TTC549 (cell line): ENCODE data around the gene SNX25.
"Not testable (repeated sequence)": the region's sequence is repeated elsewhere in the genome, so short reads cannot be mapped to it uniquely, and the experiment has no call there.

Source experiments
- FAIRE-seq: peaks from 2 replicates; lab custom pipeline; 2012; peaks lifted over from hg19 to GRCh38; lab: Jason Lieb, UNC

Gene SNX25

DNA sequence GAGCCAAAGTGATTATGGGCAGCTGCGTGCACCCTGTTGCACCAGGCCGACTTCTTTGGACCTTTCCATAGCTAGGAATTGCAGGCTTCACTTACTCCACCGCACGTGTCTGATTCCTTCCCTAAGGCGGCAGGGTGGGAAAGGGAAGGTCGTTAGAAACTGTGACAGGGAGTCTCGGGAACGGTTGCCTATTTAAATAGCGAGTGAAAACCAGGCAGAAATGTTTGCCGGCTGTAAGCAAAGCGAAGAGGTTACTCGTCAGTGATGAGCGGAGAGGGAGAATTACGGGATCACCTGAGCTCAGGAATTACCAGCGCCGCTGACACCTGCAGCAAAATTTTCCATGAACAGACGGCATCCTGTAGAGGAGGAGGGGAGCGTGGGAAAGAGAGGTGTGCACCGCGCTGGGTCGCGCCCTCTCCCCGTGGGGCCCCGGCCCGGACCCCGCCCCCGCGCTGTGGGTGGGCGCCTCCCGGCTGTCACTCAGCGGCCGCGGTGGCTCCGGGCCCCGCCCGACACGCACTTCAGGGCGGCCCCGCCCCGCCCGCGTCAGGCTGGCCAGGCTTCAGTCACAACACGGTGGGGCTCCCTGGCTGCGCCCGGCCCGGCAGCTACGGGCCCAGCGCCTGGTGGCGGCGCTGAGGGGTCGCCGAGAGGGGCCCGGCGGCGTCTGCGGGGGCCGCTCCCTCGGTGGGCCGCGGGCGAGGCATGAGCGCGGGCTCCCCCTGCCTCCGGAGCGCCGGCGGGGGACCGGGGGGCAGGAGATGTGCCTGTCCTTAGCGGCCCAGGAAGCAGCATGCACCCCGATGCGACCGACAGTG, at the start of gene SNX25:
Gene SNX25 (plus strand): TSS at position 568 of the 821 bp plus-strand sequence. CDS start 229 bp downstream, at position 797.
- no peak for FAIRE-seq

DNA sequence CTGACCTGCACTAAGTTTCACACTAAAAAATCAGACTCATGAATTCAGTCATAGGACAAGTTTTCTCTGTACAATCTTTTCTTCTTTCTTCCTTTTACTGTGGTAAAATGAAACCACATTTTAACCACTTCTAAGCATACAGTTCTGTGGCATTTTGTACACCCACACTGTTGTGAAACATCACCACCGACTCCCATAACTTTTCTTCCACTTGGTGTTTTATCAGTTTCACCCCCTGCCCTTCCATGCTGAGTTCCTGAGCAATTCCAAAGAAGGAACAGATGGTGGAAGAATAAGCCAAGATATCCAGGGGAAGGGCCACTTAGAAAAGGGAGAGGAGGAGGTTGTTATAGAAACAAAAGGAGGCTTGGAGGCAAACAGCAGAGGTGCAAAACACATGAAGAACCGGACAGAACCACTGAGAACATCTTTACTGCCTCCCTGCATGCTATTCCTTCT, 43.8 kb upstream of the SNX25 start:
- no peak for FAIRE-seq

DNA sequence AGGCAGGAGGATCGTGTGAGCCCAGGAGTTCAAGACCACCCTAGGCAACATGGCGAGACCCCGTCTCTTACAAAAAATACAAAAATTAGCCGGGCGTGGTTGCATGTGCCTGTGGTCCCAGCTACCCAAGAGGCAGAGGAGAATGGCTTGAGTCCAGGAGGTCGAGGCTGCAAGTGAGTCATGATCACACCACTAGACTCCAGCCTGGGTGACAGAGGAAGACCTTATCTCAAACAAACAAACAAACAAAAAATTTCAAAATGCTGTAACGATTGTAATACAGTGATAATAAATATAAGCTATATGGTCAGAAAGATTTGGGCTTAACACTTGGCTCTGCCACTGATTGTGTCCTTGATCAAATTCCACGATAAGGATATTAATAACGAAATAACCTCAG, 42.2 kb upstream of the SNX25 start:
- no peak for FAIRE-seq

DNA sequence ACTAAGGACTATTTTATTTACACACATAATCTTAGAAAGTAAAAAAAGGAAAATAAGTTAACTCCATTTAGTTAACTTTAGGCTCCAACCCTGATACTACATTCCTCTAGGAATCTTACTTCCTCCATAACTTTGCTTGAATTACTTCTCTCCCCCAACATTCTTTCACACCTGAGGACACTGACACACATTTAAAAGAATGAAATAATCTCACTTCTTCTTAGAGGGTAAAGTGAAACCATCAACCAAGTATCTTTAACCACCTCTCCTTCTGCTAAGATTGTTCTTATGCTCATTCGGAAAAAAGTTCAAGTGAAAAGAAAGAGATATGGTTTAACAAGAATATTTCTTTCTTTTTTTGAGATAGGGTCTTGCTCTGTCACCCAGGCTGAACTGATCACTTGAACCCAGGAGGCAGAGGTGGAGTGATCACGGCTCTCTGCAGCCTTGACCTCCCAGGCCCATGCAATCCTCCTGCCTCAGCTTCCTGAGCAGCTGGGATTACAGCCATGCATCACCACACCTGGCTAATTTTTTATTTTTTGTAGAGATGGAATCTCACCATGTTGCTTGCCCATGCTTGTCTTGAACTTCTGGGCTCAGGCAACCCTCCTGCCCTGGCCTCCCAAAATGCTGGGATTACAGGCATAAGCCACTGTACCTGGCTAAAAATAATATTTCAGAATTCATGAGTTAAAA, 37.9 kb upstream of the SNX25 start:
- FAIRE-seq, result no peak

DNA sequence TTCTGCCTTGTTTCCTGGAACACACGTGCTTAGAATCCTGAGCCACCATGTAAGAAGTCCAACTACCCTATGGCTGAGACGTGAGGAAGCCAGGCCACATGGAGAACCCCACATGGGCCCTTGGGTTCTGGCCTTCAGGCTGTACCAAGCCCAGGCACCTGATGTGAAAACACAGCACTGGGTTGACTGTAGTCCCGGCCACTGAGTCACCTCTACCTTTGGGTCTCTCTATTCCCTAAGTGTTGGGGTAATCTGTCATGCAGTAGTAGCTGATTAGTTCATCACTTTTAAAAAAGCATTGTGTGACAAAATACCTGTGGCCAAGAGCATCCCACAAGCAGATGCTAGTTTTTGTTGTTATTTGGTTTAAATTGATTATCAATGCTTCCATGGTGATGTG, 29.9 kb upstream of the SNX25 start:
- FAIRE-seq, result no peak

DNA sequence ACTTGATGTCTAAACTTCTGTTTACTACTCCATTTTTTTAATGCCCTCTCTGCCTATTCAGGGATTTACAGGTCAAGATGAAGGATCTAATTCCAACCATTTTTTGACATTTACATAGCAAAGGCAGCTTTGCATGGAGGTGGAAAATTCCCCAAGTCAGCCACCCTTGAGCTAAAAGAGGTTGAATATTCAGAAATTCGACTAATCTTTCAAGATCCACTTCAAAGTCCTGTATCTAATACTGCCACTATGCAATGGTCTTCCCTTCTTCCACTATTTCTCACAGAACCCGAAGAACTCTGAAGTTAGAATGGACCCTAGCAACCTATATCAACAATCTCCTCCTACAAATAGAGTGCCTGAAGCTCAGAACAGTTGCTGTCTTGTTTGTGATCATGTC, 27.2 kb upstream of the SNX25 start:
- FAIRE-seq, result no peak

DNA sequence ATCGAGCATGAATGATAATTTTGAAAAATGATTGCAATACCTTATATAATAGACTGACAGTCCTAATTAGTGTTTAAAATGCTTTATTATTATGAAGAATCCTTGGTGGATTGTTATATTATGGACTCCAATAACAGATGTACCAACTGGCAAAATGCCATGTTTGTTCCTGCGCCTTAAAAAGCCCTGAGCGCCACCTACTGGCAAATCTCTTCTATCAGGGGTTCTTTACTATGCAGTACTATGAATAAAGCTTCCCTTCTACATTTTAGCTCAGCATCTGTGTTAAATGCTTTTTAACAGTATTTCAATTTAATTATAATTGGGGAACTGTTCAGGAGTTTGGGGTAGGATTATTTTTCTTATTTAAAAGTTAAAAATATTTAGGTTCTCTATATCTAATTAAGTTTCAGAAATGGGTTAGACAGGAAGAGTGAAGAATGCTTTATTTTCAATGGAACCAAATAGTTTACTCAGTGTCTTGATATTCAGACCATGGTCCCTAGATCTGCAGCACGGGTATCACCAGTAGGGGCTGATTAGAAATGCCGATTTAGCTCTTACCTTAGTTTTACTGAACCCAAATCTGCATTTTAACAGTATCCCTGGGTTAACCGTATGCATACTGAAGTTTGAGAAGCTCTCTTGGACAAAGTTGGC, 25.6 kb upstream of the SNX25 start:
- peak; percentile 95 for FAIRE-seq

DNA sequence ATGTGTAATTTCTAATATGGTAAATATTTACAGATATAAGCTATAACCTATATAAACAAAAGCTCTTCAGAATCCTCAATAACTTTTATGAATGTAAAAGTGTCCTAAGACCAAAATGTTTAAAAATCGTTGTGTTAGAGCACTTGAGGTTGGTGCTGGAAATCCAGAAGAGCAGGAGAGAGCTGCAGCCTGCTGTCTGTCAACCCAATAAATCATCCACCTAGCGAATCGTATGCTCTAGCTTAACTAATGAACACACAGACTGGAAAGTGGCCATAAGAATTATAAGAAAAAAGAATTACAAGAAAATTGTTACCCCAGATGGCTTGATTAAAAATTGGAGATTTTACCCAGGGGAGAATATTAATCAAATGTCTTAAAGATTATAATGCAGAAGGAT, 22.6 kb upstream of the SNX25 start:
- FAIRE-seq, result no peak

DNA sequence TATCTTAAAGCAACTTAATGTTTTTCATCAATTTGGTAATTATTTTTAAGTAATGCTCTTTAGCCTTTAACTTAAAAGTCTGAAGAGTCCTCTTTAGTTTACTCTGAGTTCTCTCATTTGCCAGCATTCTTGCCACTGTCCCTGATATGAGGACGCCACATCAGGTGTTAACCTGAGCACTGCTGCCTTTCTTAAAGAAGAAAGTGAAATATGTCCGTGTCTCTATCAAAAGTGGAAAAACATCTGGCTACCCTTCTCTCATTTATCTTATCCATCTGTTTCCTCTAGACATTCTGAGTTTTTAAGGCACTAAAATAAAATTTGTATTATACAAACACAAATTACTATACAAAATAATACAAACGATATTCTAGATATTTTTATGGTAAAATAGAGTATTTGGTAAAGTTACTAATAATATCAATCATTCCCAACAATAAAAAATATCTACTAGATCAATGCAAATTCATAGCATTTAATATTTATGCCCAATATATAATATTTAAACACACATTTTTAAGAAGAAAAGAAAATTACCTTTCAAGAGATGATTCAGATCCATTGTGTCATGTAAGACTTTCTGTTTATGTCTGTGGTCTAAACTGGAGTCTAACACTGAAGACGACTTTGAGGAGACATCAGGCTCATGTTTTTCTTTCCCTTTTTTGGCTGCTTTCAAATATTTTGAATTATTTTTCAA, 19.6 kb upstream of the SNX25 start:
- no peak for FAIRE-seq

DNA sequence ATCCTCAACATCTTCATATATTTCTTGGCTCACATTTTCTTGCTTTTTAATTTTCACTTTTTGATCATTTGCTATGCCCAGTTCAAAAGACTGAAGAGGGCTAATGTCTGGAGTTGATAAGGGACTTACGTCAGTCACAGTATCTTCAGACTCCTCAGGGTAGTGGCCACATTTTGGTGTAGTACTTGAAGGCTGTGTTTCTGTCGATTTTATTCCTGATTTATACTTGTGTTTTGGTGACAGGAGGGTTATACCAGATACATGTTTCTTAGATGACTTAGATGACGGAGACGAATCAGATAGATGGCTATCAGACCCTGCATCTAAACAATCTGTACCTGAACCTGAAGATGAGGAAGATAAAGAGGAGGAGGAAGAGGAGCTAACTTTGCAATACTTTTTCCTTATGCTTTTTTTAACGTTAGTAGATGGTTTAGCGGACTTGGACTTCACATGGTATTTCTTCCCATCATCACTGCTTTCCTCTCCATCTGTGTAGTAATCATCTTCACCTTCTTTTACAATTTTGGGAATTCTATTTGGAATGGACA, 19.0 kb upstream of the SNX25 start:
- FAIRE-seq, result no peak

DNA sequence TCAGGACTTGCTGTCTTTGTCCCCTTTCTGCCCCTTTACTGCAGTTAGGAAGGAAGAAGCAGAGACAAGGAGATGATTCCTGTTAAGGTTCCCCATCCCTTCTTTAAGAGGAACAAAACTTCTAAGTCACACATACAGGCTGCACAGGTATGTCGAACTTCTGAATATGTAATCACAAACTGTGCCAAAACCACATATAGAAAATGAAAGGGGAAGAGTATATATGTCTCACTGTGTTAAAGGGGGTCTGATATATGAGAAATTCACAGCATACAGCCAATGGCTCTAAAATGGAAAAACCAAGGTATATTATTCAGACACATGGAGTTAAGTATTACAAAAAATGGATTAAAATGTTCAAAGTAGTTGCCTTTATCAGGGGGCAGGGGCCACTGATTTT, 17.3 kb upstream of the SNX25 start:
- FAIRE-seq, result no peak

DNA sequence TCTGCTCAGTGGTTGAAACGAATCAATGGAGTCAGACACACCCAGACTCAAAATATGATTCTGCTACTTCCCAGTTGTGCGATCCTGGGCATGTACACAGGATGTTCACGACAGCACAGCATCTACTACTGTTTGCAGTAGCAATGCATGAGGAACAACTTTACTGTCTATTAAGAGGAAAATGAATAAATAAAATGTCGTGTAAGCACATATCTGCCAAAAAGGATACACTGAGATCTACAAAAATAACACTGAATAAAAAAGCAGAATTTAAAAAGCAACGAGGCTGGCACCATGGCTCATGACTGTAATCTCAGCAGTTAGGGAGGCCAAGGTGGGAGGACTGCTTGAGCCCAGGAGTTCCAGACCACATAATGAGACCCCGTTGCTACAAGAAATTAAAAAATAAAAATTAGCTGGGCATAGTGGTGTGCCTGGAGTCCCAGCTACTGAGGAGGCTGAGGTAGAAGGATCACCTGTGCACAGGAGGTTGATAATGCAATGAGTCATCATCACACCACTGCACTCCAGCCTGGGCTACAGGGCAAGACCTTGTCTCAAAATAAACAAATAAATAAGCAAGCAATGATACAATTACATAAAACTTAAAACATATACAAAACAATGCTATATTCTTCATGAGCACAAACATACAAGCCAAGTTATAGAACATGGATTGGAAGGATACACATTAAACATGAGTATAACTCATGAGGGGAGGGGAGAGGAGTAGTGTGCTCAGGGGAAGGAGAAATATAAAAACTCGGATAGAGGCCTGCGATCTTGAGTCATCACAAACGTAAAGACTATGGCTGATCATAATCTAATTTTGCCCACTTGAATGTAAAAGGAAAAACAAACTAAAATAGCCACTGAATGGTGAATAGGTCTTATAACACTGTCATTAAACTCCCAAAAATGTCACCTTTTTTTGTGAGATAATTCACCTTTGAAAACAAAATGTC, 14.2 kb upstream of the SNX25 start:
- no peak for FAIRE-seq

DNA sequence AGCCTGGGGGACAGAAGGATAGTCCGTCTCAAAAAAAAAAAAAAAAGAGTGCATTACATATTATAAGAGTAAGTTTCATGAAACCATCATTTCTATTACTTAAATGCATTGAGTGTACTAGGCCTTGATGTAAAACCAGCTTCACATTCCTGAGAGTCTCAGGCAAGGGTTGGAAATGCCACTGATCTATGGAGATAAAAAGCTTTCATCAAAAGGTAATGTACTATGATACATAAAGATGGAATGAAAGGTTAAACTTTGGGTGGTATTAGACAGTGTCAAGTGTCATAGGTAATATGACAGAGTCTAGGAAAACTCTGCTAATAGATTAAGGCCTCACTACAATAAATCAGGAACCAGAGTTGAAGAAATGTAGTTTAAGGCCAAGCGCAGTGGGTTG, 13.0 kb upstream of the SNX25 start:
- no peak for FAIRE-seq

DNA sequence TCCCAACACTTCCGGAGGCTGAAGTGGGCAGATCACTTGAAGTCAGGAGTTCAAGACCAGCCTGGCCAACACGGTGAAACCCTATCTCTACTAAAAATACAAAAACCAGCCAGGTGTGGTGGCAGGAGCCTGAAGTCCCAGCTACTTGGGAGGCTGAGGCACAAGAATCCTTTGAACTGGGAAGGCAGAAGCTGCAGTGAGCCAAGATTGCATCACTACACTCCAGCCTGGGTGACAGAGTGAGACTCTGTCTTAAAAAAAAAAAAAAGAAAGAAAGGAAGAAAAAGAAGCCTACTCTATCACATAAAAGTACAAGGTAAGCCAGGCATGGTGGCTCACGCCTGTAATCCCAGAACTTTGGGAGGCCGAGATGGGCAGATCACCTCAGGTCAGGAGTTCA, 11.2 kb upstream of the SNX25 start:
- FAIRE-seq, result not testable (repeated sequence)

DNA sequence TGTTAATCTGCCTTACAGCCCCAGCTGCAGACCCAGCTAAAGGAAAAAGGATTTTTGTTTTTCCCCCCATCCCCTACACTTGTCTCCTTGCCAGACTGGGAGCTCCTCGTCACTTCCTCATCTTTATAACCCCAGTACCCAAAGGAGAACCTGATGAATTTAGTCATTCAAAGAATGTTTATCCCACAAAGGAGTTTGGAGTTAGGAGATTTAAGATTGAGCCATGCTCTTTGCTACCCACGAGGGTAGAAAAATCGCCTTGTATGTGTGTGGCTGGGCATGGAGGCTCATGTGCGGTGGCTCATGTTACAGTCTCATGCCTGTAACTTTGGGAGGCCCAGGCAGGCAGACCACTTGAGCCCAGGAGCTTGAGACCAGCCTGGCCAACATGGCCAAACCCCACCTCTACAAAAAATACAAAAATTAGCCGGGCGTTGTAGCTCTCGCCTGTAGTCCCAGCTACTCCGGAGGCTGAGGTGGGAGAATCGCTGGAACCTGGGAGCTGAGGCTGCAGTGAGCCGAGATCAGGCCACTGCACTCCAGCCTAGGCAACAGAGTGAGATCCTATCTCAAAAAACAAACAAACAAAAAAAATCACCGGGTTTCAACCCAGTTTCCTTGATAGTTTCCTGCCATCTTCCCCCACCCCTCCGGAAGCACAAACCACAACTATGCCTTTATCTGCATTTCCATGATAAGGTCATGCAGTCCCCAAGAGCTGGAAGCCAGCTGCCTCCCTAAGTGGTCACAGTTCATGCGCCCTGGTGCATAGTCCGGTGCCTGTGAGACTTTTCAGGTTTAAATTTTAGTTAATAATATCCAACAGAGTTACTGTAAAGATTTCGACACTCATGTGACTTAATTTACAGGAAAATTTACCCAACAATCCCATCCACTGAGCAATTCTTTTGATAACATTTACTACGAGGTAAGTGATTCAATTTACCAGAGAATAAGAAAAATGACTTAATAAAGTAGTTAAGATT, 7.1 kb upstream of the SNX25 start:
- no peak for FAIRE-seq

DNA sequence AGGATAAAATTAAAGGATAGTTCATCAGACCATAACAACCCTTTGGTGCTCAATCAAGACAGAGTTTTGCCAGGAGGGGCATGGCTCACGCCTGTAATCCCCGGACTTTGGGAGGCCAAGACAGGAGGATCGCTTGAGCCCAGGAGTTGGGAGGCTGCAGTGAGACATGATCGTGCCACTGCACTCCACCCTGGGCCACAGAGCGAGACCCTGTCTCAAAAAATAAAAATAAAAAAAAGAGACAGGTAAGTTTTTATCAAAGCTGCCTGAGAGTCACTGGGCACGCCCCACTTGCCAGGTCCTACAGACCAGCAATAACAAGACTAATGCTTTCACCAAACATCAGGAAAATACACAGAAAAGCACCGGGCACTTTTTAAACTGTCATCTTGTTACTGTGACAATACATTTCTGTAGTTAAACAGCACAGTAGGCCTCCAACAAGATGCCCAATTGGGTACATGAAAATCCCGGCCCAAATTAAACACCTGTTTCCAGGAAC, 6.4 kb upstream of the SNX25 start:
- no peak for FAIRE-seq

DNA sequence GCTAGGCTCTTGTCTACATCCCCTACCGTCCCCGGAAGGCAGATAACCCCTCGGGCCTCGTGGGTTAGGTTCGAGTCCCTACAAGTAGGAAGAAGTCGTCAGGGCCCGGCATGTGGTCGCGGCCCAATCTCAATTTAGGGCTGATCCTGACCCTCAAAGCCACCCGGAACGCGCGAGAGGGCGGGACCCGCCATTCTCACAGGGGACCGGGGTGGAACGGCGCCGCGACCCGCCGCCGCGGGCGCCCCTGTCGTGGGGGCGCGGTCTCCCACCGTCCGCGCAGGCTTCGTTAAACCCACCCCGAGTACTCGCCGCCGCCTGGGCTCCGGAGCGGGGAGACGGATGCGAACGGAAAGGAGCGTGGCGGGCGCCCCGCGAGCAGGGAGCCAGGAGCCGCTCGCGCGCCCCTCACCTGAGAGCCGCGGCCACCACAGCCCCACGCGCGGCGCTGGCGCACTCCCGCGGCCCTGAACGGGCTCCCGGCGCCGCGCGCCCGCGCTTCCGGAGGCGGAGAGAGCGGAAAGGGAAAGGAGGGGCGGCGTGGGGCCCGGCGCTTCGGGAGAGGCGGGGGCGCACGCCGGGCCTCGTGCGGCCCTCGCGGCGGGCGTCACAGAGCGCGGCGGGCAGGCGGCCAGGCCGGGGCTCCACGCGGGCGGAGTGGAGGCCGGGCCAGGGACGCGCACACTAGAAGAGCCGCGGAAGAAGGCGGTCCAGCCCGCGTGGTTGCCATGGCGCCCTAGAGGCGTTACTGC, 5.7 kb upstream of the SNX25 start, which contains the start of gene CFAP97:
Gene CFAP97 (minus strand): TSS at position 515 of the 752 bp plus-strand sequence. CDS start 12,804 bp downstream, outside the sequence.
- FAIRE-seq, result no peak

DNA sequence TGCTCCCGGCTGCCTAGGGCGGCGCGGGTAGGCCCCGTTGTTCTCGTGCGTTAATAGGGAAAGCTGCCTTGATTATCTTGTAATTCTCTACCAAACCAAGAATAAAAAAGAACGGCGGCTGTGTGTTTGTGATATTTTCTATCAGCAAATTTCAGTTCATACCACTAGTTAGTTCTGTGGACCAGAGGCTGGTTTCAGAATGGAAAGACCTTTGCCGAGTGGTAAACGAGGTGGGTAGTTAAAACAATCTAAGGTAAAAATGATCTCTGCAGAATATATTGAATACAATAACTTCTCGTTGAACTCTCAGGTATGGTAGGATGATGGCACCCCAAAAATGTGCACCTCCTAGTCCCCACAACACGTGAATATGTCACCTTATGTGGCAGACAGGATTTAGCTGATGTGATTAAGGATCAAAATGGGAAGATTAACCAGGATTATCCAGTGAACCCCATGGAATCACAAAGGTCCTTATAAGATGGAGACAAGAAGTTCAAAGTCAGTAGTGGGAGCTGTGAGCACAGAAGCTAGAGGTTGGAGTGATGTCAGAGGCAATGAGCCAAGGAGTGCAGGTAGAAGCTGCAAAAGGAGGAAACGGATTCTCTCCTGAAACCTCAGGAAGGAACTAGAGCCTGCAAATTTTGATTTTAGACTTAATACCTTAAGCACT, 5.0 kb upstream of the SNX25 start:
- no peak for FAIRE-seq
